ENCODE results near the gene EEF2K.

DNA sequence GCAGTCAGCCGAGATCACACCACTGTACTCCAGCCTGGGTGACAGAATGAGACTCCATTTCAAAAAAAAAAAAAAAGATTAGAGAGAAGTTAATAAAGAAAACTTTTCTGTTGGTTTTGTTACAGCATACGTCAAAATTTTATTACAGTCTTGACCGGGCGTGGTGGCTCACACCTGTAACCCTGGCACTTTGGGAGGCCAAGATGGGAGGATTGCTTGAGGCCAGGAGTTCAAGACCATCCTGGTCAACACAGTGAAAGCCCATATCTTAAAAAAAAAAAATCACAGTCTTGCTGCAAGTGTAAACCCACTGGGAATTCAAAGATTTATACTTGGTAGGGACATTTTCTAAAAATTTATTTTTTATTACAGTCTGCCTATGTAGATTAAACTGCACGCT, 84.9 kb downstream of the EEF2K start:
- TF ChIP-seq, protein P1, sequence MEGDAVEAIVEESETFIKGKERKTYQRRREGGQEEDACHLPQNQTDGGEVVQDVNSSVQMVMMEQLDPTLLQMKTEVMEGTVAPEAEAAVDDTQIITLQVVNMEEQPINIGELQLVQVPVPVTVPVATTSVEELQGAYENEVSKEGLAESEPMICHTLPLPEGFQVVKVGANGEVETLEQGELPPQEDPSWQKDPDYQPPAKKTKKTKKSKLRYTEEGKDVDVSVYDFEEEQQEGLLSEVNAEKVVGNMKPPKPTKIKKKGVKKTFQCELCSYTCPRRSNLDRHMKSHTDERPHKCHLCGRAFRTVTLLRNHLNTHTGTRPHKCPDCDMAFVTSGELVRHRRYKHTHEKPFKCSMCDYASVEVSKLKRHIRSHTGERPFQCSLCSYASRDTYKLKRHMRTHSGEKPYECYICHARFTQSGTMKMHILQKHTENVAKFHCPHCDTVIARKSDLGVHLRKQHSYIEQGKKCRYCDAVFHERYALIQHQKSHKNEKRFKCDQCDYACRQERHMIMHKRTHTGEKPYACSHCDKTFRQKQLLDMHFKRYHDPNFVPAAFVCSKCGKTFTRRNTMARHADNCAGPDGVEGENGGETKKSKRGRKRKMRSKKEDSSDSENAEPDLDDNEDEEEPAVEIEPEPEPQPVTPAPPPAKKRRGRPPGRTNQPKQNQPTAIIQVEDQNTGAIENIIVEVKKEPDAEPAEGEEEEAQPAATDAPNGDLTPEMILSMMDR (conservative IDR thresholded peaks at IDR 0.05; ENCODE audit: low read length) = no peak
- no peak for TF ChIP-seq EZH2phosphoT487 (IDR thresholded peaks at IDR 0.05; ENCODE audit: borderline replicate concordance)
